Gastrocnemius medialis (tissue), 4 donors: ENCODE results near the gene C5AR1. TPM values are rescaled to one million over a fixed set of nuclear protein-coding genes. Genes with fewer than 3 reads are reported as not detected.
"Not testable (repeated sequence)": the region's sequence is repeated elsewhere in the genome, so short reads cannot be mapped to it uniquely, and the experiment has no call there.

Experiments
- ATAC-seq, 2 donors: fragments of 150-250 bp; one replicate each; pipeline ENCODE4 v1.9.1; 2016
- DNase-seq, 2 donors: peaks; one replicate each; pipeline ENCODE4 v3.0.0-alpha.2; 2019
- H3K27ac ChIP-seq, 4 donors: fragments of 200-600 bp; sonication (generic); 1 replicate in 1 of 4; 2 replicates in 3 of 4; pipeline ENCODE4 v1.5.1; 2016 to 2018; ENCODE audit warnings: mild to moderate bottlenecking in 2 of 4, moderate library complexity in 1 of 4
- H3K27me3 ChIP-seq, 3 donors: fragments of 200-600 bp; sonication (generic) in 2 of 3; 1 replicate in 1 of 3; 2 replicates in 2 of 3; pipeline versions ENCODE4 v1.5.1 to v1.6.0; 2016 to 2019; ENCODE audit warnings: mild to moderate bottlenecking in 1 of 3, moderate library complexity in 1 of 3
- H3K36me3 ChIP-seq, 2 donors: fragments of 200-600 bp; sonication (generic) in 1 of 2; one replicate each; pipeline ENCODE4 v1.5.1; 2017 to 2018
- H3K4me1 ChIP-seq, 2 donors: fragments of 200-600 bp; sonication (generic) in 1 of 2; one replicate each; pipeline ENCODE4 v1.5.1; 2016 to 2017; ENCODE audit warnings: mild to moderate bottlenecking in 2 of 2
- H3K4me3 ChIP-seq, 4 donors: fragments of 200-600 bp; sonication (generic) in 3 of 4; 1 replicate in 1 of 4; 2 replicates in 3 of 4; pipeline ENCODE4 v1.5.1; 2016 to 2019; ENCODE audit warnings: mild to moderate bottlenecking in 2 of 4
- H3K9me3 ChIP-seq, 3 donors: fragments of 200-600 bp; sonication (generic) in 2 of 3; 1 replicate in 1 of 3; 2 replicates in 2 of 3; pipeline ENCODE4 v1.5.1; 2016 to 2019
- POLR2A ChIP-seq, 2 donors: fragments of 450-650 bp; IDR thresholded peaks; one replicate each; pipeline ENCODE4 v1.6.1; 2017; ENCODE audit warnings: antibody characterized with exemption in 2 of 2, mild to moderate bottlenecking in 2 of 2, moderate library complexity in 2 of 2
- in situ Hi-C, 4 donors: fragments of 200-750 bp; cut with MboI; loops; one replicate each; pipeline versions ENCODE4 v1.15.0 to v1.8.0; 2017; ENCODE audit warnings: low sequenced_read_pairs in 4 of 4
- intact Hi-C: fragments of 100-400 bp; cut with DNase I; formaldehyde crosslinking; loops from one replicate; pipeline ENCODE4 v1.15.1; 2023; ENCODE audit warnings: low total_unique reads
- total RNA-seq, 4 donors: library from RNA; depleted of rRNA; stranded (reverse); fragments of >200 nt; gene quantifications; one replicate each; pipeline versions ENCODE4 v1.1.0 to v1.2.3, GENCODE V29; 2016
- TF ChIP-seq, protein P1 (sequence below), 5 experiments: fragments of 450-650 bp in 3 of 5; fragments of 200-600 bp in 2 of 5; sonication (generic) in 2 of 5; IDR thresholded peaks in 4 of 5; conservative IDR thresholded peaks in 1 of 5; 1 replicate in 4 of 5; 2 replicates in 1 of 5; pipeline ENCODE4 v1.5.1; 2016 to 2019; ENCODE audit warnings: antibody characterized with exemption in 5 of 5, mild to moderate bottlenecking in 3 of 5, moderate library complexity in 3 of 5

The C5AR1 gene
- total RNA-seq, 4 donors from 2014 or later: 0.27 to 3.7 (median 2.1) TPM

GRCh38 chr19:47274891-47275761, 34.5 kb upstream of the C5AR1 start:
- H3K4me1 ChIP-seq: peaks cover 15 to 35% of the 10 kb centered on the region in 2 donors
- intact Hi-C loops: loop anchor here (1.0 to 10.0 kb wide), 3 partner anchors 19 to 420 kb away; partner anchors contain the start of genes CCDC9 and NAPA
- H3K4me3 ChIP-seq: peak overlapping the region; percentile 35 to 74 (median 50)
- ATAC-seq: peak; percentile 3 to 7
- peak overlapping the region; percentile 47 to 69 (median 64) for H3K27ac ChIP-seq
- in situ Hi-C loops: loop anchor here in 1 of 4 donors (25.0 kb wide), 1 partner anchor 462 kb away; the partner anchor contains the start of gene NOP53
- no peaks in the 10 kb centered on the region for H3K27me3 ChIP-seq
- no peak for DNase-seq
- TF ChIP-seq, protein P1, sequence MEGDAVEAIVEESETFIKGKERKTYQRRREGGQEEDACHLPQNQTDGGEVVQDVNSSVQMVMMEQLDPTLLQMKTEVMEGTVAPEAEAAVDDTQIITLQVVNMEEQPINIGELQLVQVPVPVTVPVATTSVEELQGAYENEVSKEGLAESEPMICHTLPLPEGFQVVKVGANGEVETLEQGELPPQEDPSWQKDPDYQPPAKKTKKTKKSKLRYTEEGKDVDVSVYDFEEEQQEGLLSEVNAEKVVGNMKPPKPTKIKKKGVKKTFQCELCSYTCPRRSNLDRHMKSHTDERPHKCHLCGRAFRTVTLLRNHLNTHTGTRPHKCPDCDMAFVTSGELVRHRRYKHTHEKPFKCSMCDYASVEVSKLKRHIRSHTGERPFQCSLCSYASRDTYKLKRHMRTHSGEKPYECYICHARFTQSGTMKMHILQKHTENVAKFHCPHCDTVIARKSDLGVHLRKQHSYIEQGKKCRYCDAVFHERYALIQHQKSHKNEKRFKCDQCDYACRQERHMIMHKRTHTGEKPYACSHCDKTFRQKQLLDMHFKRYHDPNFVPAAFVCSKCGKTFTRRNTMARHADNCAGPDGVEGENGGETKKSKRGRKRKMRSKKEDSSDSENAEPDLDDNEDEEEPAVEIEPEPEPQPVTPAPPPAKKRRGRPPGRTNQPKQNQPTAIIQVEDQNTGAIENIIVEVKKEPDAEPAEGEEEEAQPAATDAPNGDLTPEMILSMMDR (IDR thresholded peaks at IDR 0.05 in 4 of 5, conservative IDR thresholded peaks at IDR 0.05 in 1 of 5): no peak
- no peak for TF ChIP-seq POLR2A (IDR thresholded peaks at IDR 0.05)
- H3K9me3 ChIP-seq: no peaks in the 10 kb centered on the region
- peaks cover 0 to 18% of the 10 kb centered on the region in 2 donors for H3K36me3 ChIP-seq

GRCh38 chr19:47275791-47276461, 33.7 kb upstream of the C5AR1 start:
- in situ Hi-C loops (loop anchor here in 1 of 4 donors (25.0 kb wide), 1 partner anchor 461 kb away; the partner anchor contains the start of gene NOP53), intact Hi-C loops (loop anchor here (10.0 kb wide), 2 partner anchors 239 to 419 kb away; partner anchors contain the start of gene NAPA)
- H3K4me3 ChIP-seq: peak overlapping the region in 3 of 4 donors; percentile 41 to 74 (median 58)
- H3K9me3 ChIP-seq: no peaks in the 10 kb centered on the region
- H3K27ac ChIP-seq: peak overlapping the region; percentile 47 to 69 (median 64)
- H3K36me3 ChIP-seq: peaks cover 0 to 10% of the 10 kb centered on the region in 2 donors
- peaks cover 15 to 35% of the 10 kb centered on the region in 2 donors for H3K4me1 ChIP-seq
- H3K27me3 ChIP-seq: no peaks in the 10 kb centered on the region
- peak in 1 of 2 donors; percentile 45 for DNase-seq
- TF ChIP-seq POLR2A (IDR thresholded peaks at IDR 0.05): no peak
- TF ChIP-seq, protein P1 (IDR thresholded peaks at IDR 0.05 in 4 of 5, conservative IDR thresholded peaks at IDR 0.05 in 1 of 5): no peak
- no peak for ATAC-seq

- H3K4me3 ChIP-seq, H3K9me3 ChIP-seq, H3K27me3 ChIP-seq, ATAC-seq, H3K36me3 ChIP-seq, DNase-seq: not testable (repeated sequence)
- in situ Hi-C loops (loop anchor here in 1 of 4 donors (25.0 kb wide), 1 partner anchor 461 kb away; the partner anchor contains the start of gene NOP53), intact Hi-C loops (loop anchor here (10.0 kb wide), 2 partner anchors 238 to 418 kb away; partner anchors contain the start of gene NAPA)
- Histone ChIP-seq H3K4me1 (peaks cover 15 to 35% of the 10 kb centered on the region in 2 donors), H3K27ac (peak overlapping the region; percentile 47 to 69 (median 64))
These were observed 33.1 kb upstream of the C5AR1 start for GRCh38 chr19:47276513-47276912.

DNA sequence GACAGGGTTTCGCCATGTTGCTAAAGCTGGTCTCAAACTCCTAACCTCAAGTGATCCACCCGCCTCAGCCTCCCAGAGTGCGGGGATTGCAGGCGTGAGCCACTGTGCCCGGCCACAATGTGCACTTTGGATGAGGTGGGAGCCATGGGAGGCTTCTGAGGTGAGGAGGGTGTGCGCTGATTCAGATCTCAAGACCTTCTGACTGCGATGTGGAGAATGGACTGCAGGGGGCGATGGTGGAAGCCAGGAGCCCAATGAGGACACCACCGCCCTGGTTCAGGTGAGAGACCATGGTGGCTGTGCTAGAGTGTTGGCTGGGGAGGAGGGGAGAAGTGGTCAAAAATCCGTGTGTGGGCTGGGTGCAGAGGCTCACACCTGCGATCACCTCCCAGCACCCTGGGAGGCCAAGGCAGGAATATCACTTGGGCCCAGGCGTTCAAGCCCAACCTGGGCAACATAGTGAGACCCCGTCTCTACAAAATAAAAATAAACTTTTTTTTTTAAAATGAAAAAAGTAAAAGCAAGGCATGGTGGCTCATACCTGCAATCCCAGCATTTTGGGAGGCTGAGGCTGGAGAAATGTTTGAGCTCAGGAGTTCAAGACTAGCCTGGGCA, 29.4 kb upstream of the C5AR1 start:
- in situ Hi-C loops (loop anchor here in 1 of 4 donors (25.0 kb wide), 1 partner anchor 457 kb away; the partner anchor contains the start of gene NOP53), intact Hi-C loops (no loop called here)
- H3K4me1 ChIP-seq: peaks cover 13 to 19% of the 10 kb centered on the region in 2 donors
- no peaks in the 10 kb centered on the region for H3K9me3 ChIP-seq
- H3K27ac ChIP-seq: no peak overlapping the region
- DNase-seq (no peak), ATAC-seq (no peak)
- no peak overlapping the region for H3K4me3 ChIP-seq
- no peaks in the 10 kb centered on the region for H3K36me3 ChIP-seq
- TF ChIP-seq, protein P1 (IDR thresholded peaks at IDR 0.05 in 4 of 5, conservative IDR thresholded peaks at IDR 0.05 in 1 of 5): peak in 2 of 5 experiments; percentile 13 to 21
- TF ChIP-seq POLR2A (IDR thresholded peaks at IDR 0.05): no peak
- no peaks in the 10 kb centered on the region for H3K27me3 ChIP-seq
